SK-N-SH treated with all-trans-retinoic acid at 6 μM for 48 hours (cell line): ENCODE results near the gene KRT72.

Source experiments
- ATAC-seq: fragments of 200-7000 bp; cut with Tn5 transposase; 3 replicates; pipeline ENCODE4 v1.9.1; 2020; ENCODE audit warnings: mild to moderate bottlenecking, moderate library complexity
- ARNTL ChIP-seq: fragments of 450-650 bp; formaldehyde crosslinking; IDR thresholded peaks from 2 replicates; pipeline ENCODE4 v1.5.0; 2020; ENCODE audit warnings: low read depth, mild to moderate bottlenecking, moderate library complexity, borderline replicate concordance
- ESRRG ChIP-seq: fragments of 250-450 bp; sonication (Bioruptor Pico); IDR thresholded peaks from 2 replicates; pipeline ENCODE4 v1.6.1; 2021; ENCODE audit warnings: mild to moderate bottlenecking
- GLIS3 ChIP-seq: fragments of 250-450 bp; sonication (Bioruptor Pico); IDR thresholded peaks from 2 replicates; pipeline ENCODE4 v1.5.0; 2020; ENCODE audit warnings: mild to moderate bottlenecking, moderate library complexity
- ISL1 ChIP-seq: fragments of 250-450 bp; sonication (Bioruptor Pico); IDR thresholded peaks from 2 replicates; pipeline ENCODE4 v2.1.2; 2022; ENCODE audit warnings: mild to moderate bottlenecking, moderate library complexity
- PATZ1 ChIP-seq: fragments of 250-450 bp; sonication (Bioruptor Pico); IDR thresholded peaks from 2 replicates; pipeline ENCODE4 v1.8.0; 2020; ENCODE audit warnings: mild to moderate bottlenecking, moderate library complexity, borderline replicate concordance
- TOX ChIP-seq: fragments of 250-450 bp; sonication (Bioruptor Pico); IDR thresholded peaks from 2 replicates; pipeline ENCODE4 v1.8.0; 2021; ENCODE audit warnings: mild to moderate bottlenecking, moderate library complexity, borderline replicate concordance
- ZC3H10 ChIP-seq: fragments of 250-450 bp; sonication (Bioruptor Pico); IDR thresholded peaks from 2 replicates; pipeline ENCODE4 v1.5.1; 2021; ENCODE audit warnings: mild to moderate bottlenecking, moderate library complexity
- ZNF8 ChIP-seq: fragments of 450-650 bp; formaldehyde crosslinking; IDR thresholded peaks from 2 replicates; pipeline ENCODE4 v1.5.0; 2020; ENCODE audit warnings: mild to moderate bottlenecking, moderate library complexity

The KRT72 gene

GRCh38 chr12:52537101-52537500 is 64.2 kb downstream of the KRT72 start:
- TF ChIP-seq ZC3H10 (CRISPR knock-in tag): no peak
- no peak for TF ChIP-seq ESRRG (CRISPR knock-in tag)
- TF ChIP-seq PATZ1 (CRISPR knock-in tag): no peak
- TF ChIP-seq TOX (CRISPR knock-in tag): no peak
- no peak for TF ChIP-seq ARNTL (CRISPR knock-in tag)
- no peak for TF ChIP-seq GLIS3 (CRISPR knock-in tag)
- TF ChIP-seq ISL1 (CRISPR knock-in tag): no peak
- TF ChIP-seq ZNF8 (CRISPR knock-in tag): no peak
- ATAC-seq: no peak
